ENCODE data around the gene AXL. TPM values are rescaled to one million over a fixed set of nuclear protein-coding genes. Genes with fewer than 3 reads are reported as not detected.

Gene AXL
- total RNA-seq, 1 donor from 2014 or later: 250 TPM

DNA sequence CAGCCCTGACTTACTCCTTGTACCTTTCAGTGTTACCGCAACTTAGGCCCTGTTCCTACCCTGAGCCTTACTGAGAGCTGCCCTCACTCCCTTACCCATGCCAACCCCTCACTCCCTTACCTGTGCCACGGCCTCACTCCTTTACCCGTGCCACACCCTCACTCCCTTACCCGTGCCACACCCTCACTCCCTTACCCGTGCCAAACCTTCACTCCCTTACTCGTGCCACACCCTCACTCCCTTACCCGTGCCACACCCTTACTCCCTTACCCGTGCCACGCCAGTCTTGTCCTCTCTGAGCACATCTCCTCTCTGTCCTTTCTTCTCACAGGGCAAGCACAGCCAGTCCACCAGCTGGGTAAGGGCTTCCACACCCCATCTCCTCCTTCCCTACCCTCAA, 20.3 kb downstream of the AXL start:
- Mint-ChIP-seq H3K27me3 (ENCODE audit: unreplicated experiment) (no peaks in the 10 kb centered on the region), H3K9me3 (ENCODE audit: unreplicated experiment) (no peaks in the 10 kb centered on the region), H3K4me3 (ENCODE audit: unreplicated experiment) (no peak overlapping the region), H3K4me1 (ENCODE audit: unreplicated experiment) (no peaks in the 10 kb centered on the region), H3K27ac (ENCODE audit: unreplicated experiment) (no peak overlapping the region), H3K36me3 (ENCODE audit: unreplicated experiment) (peaks cover 26% of the 10 kb centered on the region)
- TF ChIP-seq, protein P1, sequence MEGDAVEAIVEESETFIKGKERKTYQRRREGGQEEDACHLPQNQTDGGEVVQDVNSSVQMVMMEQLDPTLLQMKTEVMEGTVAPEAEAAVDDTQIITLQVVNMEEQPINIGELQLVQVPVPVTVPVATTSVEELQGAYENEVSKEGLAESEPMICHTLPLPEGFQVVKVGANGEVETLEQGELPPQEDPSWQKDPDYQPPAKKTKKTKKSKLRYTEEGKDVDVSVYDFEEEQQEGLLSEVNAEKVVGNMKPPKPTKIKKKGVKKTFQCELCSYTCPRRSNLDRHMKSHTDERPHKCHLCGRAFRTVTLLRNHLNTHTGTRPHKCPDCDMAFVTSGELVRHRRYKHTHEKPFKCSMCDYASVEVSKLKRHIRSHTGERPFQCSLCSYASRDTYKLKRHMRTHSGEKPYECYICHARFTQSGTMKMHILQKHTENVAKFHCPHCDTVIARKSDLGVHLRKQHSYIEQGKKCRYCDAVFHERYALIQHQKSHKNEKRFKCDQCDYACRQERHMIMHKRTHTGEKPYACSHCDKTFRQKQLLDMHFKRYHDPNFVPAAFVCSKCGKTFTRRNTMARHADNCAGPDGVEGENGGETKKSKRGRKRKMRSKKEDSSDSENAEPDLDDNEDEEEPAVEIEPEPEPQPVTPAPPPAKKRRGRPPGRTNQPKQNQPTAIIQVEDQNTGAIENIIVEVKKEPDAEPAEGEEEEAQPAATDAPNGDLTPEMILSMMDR (IDR thresholded peaks at IDR 0.05): no peak
- DNase-seq (ENCODE audit: extremely low spot score, unreplicated experiment): no peak

DNA sequence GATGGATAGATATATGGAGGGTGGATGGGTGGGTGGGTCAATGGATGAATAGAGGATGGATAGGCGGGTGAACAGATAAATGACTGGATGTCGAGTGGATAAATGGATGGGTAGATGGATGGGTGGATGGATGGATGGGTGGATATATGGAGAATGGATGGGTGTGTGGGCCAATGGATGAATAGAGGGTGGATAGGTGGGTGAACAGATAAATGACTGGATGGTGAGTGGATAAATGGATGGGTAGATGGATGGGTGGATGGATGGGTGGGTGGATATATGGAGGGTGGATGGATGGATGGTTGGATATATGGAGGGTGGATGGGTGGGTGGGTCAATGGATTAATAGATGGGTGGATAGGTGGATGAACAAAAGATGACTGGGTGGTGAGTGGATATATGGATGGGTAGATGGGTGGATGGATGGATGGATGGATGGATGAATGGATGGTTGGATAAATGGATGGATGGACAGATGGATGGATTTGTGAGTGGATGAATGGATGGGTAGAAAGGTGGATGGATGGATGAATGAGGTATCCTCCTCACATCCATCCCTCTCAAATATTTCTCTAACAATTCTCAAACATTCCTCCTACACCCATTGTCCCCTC, 21.0 kb downstream of the AXL start:
- Mint-ChIP-seq H3K4me1 (ENCODE audit: unreplicated experiment) (no peaks in the 10 kb centered on the region), H3K27ac (ENCODE audit: unreplicated experiment) (no peak overlapping the region), H3K9me3 (ENCODE audit: unreplicated experiment) (no peaks in the 10 kb centered on the region), H3K27me3 (ENCODE audit: unreplicated experiment) (no peaks in the 10 kb centered on the region), H3K4me3 (ENCODE audit: unreplicated experiment) (no peak overlapping the region), H3K36me3 (ENCODE audit: unreplicated experiment) (peaks cover 25% of the 10 kb centered on the region)
- TF ChIP-seq, protein P1 (IDR thresholded peaks at IDR 0.05): no peak
- no peak for DNase-seq (ENCODE audit: extremely low spot score, unreplicated experiment)

DNA sequence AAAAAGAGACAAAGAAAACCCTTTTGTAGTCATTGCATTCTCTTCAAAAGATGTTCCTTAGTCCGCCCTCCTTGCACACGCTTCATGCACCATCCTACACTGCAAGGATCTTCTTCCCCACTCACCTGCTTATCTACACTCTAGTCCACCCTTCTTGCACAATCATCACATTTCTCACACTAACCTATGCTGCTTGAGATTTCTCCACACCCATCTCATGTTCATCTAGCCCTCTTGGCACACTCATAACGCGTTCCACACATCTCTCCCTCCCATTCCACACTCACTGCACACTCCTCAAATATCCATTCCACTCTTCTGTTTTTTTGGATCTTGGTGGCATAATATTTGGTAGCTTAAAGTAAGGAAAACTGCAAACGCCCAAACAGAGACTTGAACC, 22.8 kb downstream of the AXL start:
- no peaks in the 10 kb centered on the region for H3K9me3 Mint-ChIP-seq (ENCODE audit: unreplicated experiment)
- TF ChIP-seq, protein P1 (IDR thresholded peaks at IDR 0.05): no peak
- H3K27me3 Mint-ChIP-seq (ENCODE audit: unreplicated experiment): no peaks in the 10 kb centered on the region
- H3K36me3 Mint-ChIP-seq (ENCODE audit: unreplicated experiment): peaks cover 31% of the 10 kb centered on the region
- DNase-seq (ENCODE audit: extremely low spot score, unreplicated experiment): no peak
- no peak overlapping the region for H3K27ac Mint-ChIP-seq (ENCODE audit: unreplicated experiment)
- H3K4me1 Mint-ChIP-seq (ENCODE audit: unreplicated experiment): no peaks in the 10 kb centered on the region
- H3K4me3 Mint-ChIP-seq (ENCODE audit: unreplicated experiment): no peak overlapping the region

- Mint-ChIP-seq H3K9me3 (ENCODE audit: unreplicated experiment) (no peaks in the 10 kb centered on the region), H3K27me3 (ENCODE audit: unreplicated experiment) (no peaks in the 10 kb centered on the region), H3K4me3 (ENCODE audit: unreplicated experiment) (no peak overlapping the region), H3K36me3 (ENCODE audit: unreplicated experiment) (peaks cover 38% of the 10 kb centered on the region), H3K4me1 (ENCODE audit: unreplicated experiment) (no peaks in the 10 kb centered on the region), H3K27ac (ENCODE audit: unreplicated experiment) (no peak overlapping the region)
- DNase-seq (ENCODE audit: extremely low spot score, unreplicated experiment): no peak
- TF ChIP-seq, protein P1 (IDR thresholded peaks at IDR 0.05): no peak
Measured at GRCh38 chr19:41244117-41244516, 25.1 kb downstream of the AXL start.

GRCh38 chr19:41245843-41246242, 26.8 kb downstream of the AXL start:
- Mint-ChIP-seq H3K4me1 (ENCODE audit: unreplicated experiment) (no peaks in the 10 kb centered on the region), H3K4me3 (ENCODE audit: unreplicated experiment) (no peak overlapping the region), H3K36me3 (ENCODE audit: unreplicated experiment) (peaks cover 36% of the 10 kb centered on the region), H3K27me3 (ENCODE audit: unreplicated experiment) (no peaks in the 10 kb centered on the region), H3K9me3 (ENCODE audit: unreplicated experiment) (no peaks in the 10 kb centered on the region), H3K27ac (ENCODE audit: unreplicated experiment) (no peak overlapping the region)
- TF ChIP-seq, protein P1 (IDR thresholded peaks at IDR 0.05): no peak
- no peak for DNase-seq (ENCODE audit: extremely low spot score, unreplicated experiment)

Data from osteocyte (in vitro differentiated cells).